Vagina (tissue), 2 donors: ENCODE measurements around the gene AKAP5. TPM values are rescaled to one million over a fixed set of nuclear protein-coding genes. Genes with fewer than 3 reads are reported as not detected.

Source experiments
- DNase-seq, 2 donors: peaks; one replicate each; pipeline ENCODE4 v3.0.0-alpha.2; 2017; ENCODE audit errors: extremely low spot score in 2 of 2
- H3K27ac ChIP-seq: fragments of 200-600 bp; sonication (generic); one replicate; pipeline ENCODE4 v1.5.1; 2019
- H3K27me3 ChIP-seq: fragments of 200-600 bp; sonication (generic); one replicate; pipeline ENCODE4 v1.5.1; 2019
- H3K36me3 ChIP-seq, 2 donors: fragments of 200-600 bp; sonication (generic); one replicate each; pipeline ENCODE4 v1.5.1; 2017 to 2019
- H3K4me1 ChIP-seq: fragments of 200-600 bp; sonication (generic); one replicate; pipeline ENCODE4 v1.5.1; 2019
- H3K4me3 ChIP-seq, 2 donors: fragments of 200-600 bp; sonication (generic); 1 replicate in 1 of 2; 2 replicates in 1 of 2; pipeline ENCODE4 v1.5.1; 2016 to 2019
- H3K9me3 ChIP-seq: fragments of 200-600 bp; sonication (generic); one replicate; pipeline ENCODE4 v1.5.1; 2019
- CTCF ChIP-seq, 3 experiments: fragments of 450-650 bp in 2 of 3; fragments of 200-600 bp in 1 of 3; sonication (generic) in 1 of 3; IDR thresholded peaks; one replicate each; pipeline ENCODE4 v1.5.1; 2017 to 2019; ENCODE audit warnings: antibody characterized with exemption in 3 of 3, mild to moderate bottlenecking in 2 of 3, moderate library complexity in 2 of 3
- POLR2A ChIP-seq, 2 donors: fragments of 450-650 bp; IDR thresholded peaks; one replicate each; pipeline ENCODE4 v1.6.1; 2017; ENCODE audit warnings: antibody characterized with exemption in 2 of 2, mild to moderate bottlenecking in 2 of 2, moderate library complexity in 2 of 2
- POLR2AphosphoS5 ChIP-seq, 2 donors: sonication (generic); formaldehyde crosslinking; IDR thresholded peaks; one replicate each; pipeline ENCODE4 v1.9.0; 2017; ENCODE audit warnings: antibody characterized with exemption in 2 of 2, mild to moderate bottlenecking in 2 of 2, low read depth in 1 of 2; ENCODE audit not compliant: insufficient read depth in 1 of 2
- intact Hi-C: fragments of 100-400 bp; cut with DNase I; formaldehyde crosslinking; loops from one replicate; pipeline ENCODE4 v1.15.1; 2023
- total RNA-seq: library from RNA; depleted of rRNA; stranded (reverse); fragments of >200 nt; gene quantifications from one replicate; pipeline ENCODE4 v1.2.3, GENCODE V29; 2016

AKAP5 gene
- total RNA-seq, 1 donor from 2014 or later: 0.49 TPM

- peaks cover 72% of the 10 kb centered on the region for H3K4me1 ChIP-seq
Measured at GRCh38 chr14:64508215-64508776, 43.0 kb downstream of the AKAP5 start.

GRCh38 chr14:64509036-64509435 is 43.7 kb downstream of the AKAP5 start:
- Histone ChIP-seq H3K9me3 (no peaks in the 10 kb centered on the region), H3K27ac (no peak overlapping the region), H3K27me3 (no peaks in the 10 kb centered on the region), H3K36me3 (no peaks in the 10 kb centered on the region), H3K4me3 (no peak overlapping the region), H3K4me1 (peaks cover 78% of the 10 kb centered on the region)
- TF ChIP-seq CTCF (IDR thresholded peaks at IDR 0.05): no peak
- TF ChIP-seq POLR2AphosphoS5 (IDR thresholded peaks at IDR 0.05; ENCODE audit: insufficient read depth in 1 of 2, low read depth in 1 of 2): no peak
- TF ChIP-seq POLR2A (IDR thresholded peaks at IDR 0.05): no peak
- no peak for DNase-seq
- intact Hi-C loops: no loop called here

More at GRCh38 chr14:64508215-64508776, 43.0 kb downstream of the AKAP5 start:
- no peak overlapping the region for H3K27ac ChIP-seq
- no peaks in the 10 kb centered on the region for H3K9me3 ChIP-seq
- TF ChIP-seq POLR2AphosphoS5 (IDR thresholded peaks at IDR 0.05; ENCODE audit: insufficient read depth in 1 of 2, low read depth in 1 of 2) (no peak), POLR2A (IDR thresholded peaks at IDR 0.05) (no peak), CTCF (IDR thresholded peaks at IDR 0.05) (no peak)
- H3K27me3 ChIP-seq: no peaks in the 10 kb centered on the region
- intact Hi-C loops: no loop called here
- DNase-seq: no peak
- H3K36me3 ChIP-seq: no peaks in the 10 kb centered on the region
- no peak overlapping the region for H3K4me3 ChIP-seq

GRCh38 chr14:64510825-64511671 is 45.7 kb downstream of the AKAP5 start:
- H3K36me3 ChIP-seq: no peaks in the 10 kb centered on the region
- no peak overlapping the region for H3K27ac ChIP-seq
- TF ChIP-seq POLR2A (IDR thresholded peaks at IDR 0.05): no peak
- TF ChIP-seq CTCF (IDR thresholded peaks at IDR 0.05): peak; percentile 78 to 84 (median 80)
- peak in 1 of 2 donors; percentile 76 for TF ChIP-seq POLR2AphosphoS5 (IDR thresholded peaks at IDR 0.05; ENCODE audit: insufficient read depth in 1 of 2, low read depth in 1 of 2)
- no peak overlapping the region for H3K4me3 ChIP-seq
- no peak for DNase-seq
- no peaks in the 10 kb centered on the region for H3K27me3 ChIP-seq
- intact Hi-C loops: no loop called here
- peaks cover 91% of the 10 kb centered on the region for H3K4me1 ChIP-seq
- no peaks in the 10 kb centered on the region for H3K9me3 ChIP-seq

GRCh38 chr14:64513271-64513670 is 48.0 kb downstream of the AKAP5 start:
- Histone ChIP-seq H3K27me3 (no peaks in the 10 kb centered on the region), H3K4me3 (no peak overlapping the region), H3K36me3 (no peaks in the 10 kb centered on the region), H3K4me1 (peaks cover 90% of the 10 kb centered on the region), H3K27ac (no peak overlapping the region), H3K9me3 (no peaks in the 10 kb centered on the region)
- TF ChIP-seq POLR2A (IDR thresholded peaks at IDR 0.05): no peak
- no peak for TF ChIP-seq POLR2AphosphoS5 (IDR thresholded peaks at IDR 0.05; ENCODE audit: insufficient read depth in 1 of 2, low read depth in 1 of 2)
- no peak for TF ChIP-seq CTCF (IDR thresholded peaks at IDR 0.05)
- intact Hi-C loops: no loop called here
- DNase-seq: no peak

GRCh38 chr14:64515053-64515452 is 49.8 kb downstream of the AKAP5 start:
- Histone ChIP-seq H3K27ac (no peak overlapping the region), H3K4me1 (peaks cover 77% of the 10 kb centered on the region), H3K4me3 (no peak overlapping the region), H3K27me3 (no peaks in the 10 kb centered on the region), H3K9me3 (no peaks in the 10 kb centered on the region), H3K36me3 (no peaks in the 10 kb centered on the region)
- DNase-seq: no peak
- intact Hi-C loops: no loop called here
- TF ChIP-seq POLR2AphosphoS5 (IDR thresholded peaks at IDR 0.05; ENCODE audit: insufficient read depth in 1 of 2, low read depth in 1 of 2) (peak in 1 of 2 donors; percentile 79), CTCF (IDR thresholded peaks at IDR 0.05) (no peak), POLR2A (IDR thresholded peaks at IDR 0.05) (no peak)
